Liver (tissue), 9 donors: ENCODE measurements around the gene FRMD4A. TPM values are rescaled to one million over a fixed set of nuclear protein-coding genes. Genes with fewer than 3 reads are reported as not detected.

Experiments used
- DNase-seq: peaks from one replicate; pipeline ENCODE4 v3.0.0-alpha.2; 2017; ENCODE audit warnings: low spot score
- H3K27ac ChIP-seq, 2 donors: one replicate each; pipeline ENCODE4 v1.7.0; 2013; ENCODE audit warnings: inconsistent platforms in 2 of 2, low read length in 2 of 2, control low read depth in 1 of 2, low read depth in 1 of 2, mild to moderate bottlenecking in 1 of 2
- H3K27me3 ChIP-seq, 4 donors: one replicate each; pipeline versions ENCODE4 v1.6.1 to v1.7.0; 2013; ENCODE audit warnings: low read length in 3 of 4, inconsistent platforms in 1 of 4, mild to moderate bottlenecking in 1 of 4, moderate library complexity in 1 of 4; ENCODE audit not compliant: control insufficient read depth in 4 of 4, insufficient read depth in 4 of 4
- H3K36me3 ChIP-seq, 4 donors: one replicate each; pipeline versions ENCODE4 v1.6.1 to v1.7.0; 2013; ENCODE audit warnings: low read length in 3 of 4, mild to moderate bottlenecking in 3 of 4, low read depth in 1 of 4, moderate library complexity in 1 of 4; ENCODE audit not compliant: control insufficient read depth in 4 of 4, insufficient read depth in 3 of 4
- H3K4me1 ChIP-seq, 4 donors: one replicate each; pipeline versions ENCODE4 v1.6.1 to v1.7.0; 2013; ENCODE audit warnings: low read length in 3 of 4, mild to moderate bottlenecking in 3 of 4, moderate library complexity in 1 of 4; ENCODE audit not compliant: control insufficient read depth in 4 of 4, insufficient read depth in 4 of 4
- H3K4me3 ChIP-seq, 3 donors: one replicate each; pipeline versions ENCODE4 v1.6.1 to v1.7.0; 2013; ENCODE audit warnings: low read length in 3 of 3, control low read depth in 1 of 3, low read depth in 1 of 3, mild to moderate bottlenecking in 1 of 3
- H3K9ac ChIP-seq, 2 donors: one replicate each; pipeline ENCODE4 v1.7.0; 2013; ENCODE audit warnings: low read length in 2 of 2, mild to moderate bottlenecking in 2 of 2, moderate library complexity in 2 of 2, control low read depth in 1 of 2, low read depth in 1 of 2
- H3K9me3 ChIP-seq, 4 donors: one replicate each; pipeline versions ENCODE4 v1.6.1 to v1.7.0; 2013; ENCODE audit warnings: low read length in 3 of 4; ENCODE audit not compliant: control insufficient read depth in 4 of 4
- EGR1 ChIP-seq, 2 donors: IDR thresholded peaks; 2 replicates each; pipeline ENCODE4 v1.6.1; 2016 to 2018; ENCODE audit warnings: antibody characterized with exemption in 2 of 2, low read depth in 2 of 2
- FOXA1 ChIP-seq: IDR thresholded peaks from 2 replicates; pipeline ENCODE4 v1.6.1; 2016; ENCODE audit warnings: antibody characterized with exemption
- FOXA2 ChIP-seq: IDR thresholded peaks from 2 replicates; pipeline ENCODE4 v1.6.1; 2016; ENCODE audit warnings: antibody characterized with exemption
- GABPA ChIP-seq, 2 donors: IDR thresholded peaks in 1 of 2; conservative IDR thresholded peaks in 1 of 2; 2 replicates each; pipeline ENCODE4 v1.6.1; 2016; ENCODE audit warnings: antibody characterized with exemption in 2 of 2, mild to moderate bottlenecking in 1 of 2, moderate library complexity in 1 of 2
- HNF4A ChIP-seq, 2 donors: conservative IDR thresholded peaks; 2 replicates each; pipeline ENCODE4 v1.6.1; 2016; ENCODE audit warnings: antibody characterized with exemption in 2 of 2, mild to moderate bottlenecking in 2 of 2
- JUND ChIP-seq, 2 donors: IDR thresholded peaks; 2 replicates each; pipeline ENCODE4 v1.6.1; 2016; ENCODE audit warnings: antibody characterized with exemption in 2 of 2
- NR2F2 ChIP-seq: IDR thresholded peaks from 2 replicates; pipeline ENCODE4 v1.6.1; 2016; ENCODE audit warnings: antibody characterized with exemption
- RAD21 ChIP-seq, 2 donors: IDR thresholded peaks; 2 replicates each; pipeline ENCODE4 v1.6.1; 2016; ENCODE audit warnings: antibody characterized with exemption in 2 of 2, mild to moderate bottlenecking in 2 of 2
- RXRA ChIP-seq, 2 donors: IDR thresholded peaks; 2 replicates each; pipeline ENCODE4 v1.6.1; 2017 to 2018; ENCODE audit warnings: antibody characterized with exemption in 2 of 2, mild to moderate bottlenecking in 1 of 2
- SP1 ChIP-seq: IDR thresholded peaks from 2 replicates; pipeline ENCODE4 v1.6.1; 2018; ENCODE audit warnings: antibody characterized with exemption, mild to moderate bottlenecking
- TAF1 ChIP-seq: conservative IDR thresholded peaks from 2 replicates; pipeline ENCODE4 v1.6.1; 2016; ENCODE audit warnings: antibody characterized with exemption, mild to moderate bottlenecking
- YY1 ChIP-seq: IDR thresholded peaks from 2 replicates; pipeline ENCODE4 v1.6.1; 2016; ENCODE audit warnings: antibody characterized with exemption, mild to moderate bottlenecking
- WGBS: extraction: QIAGEN DNeasy Blood & Tissue Kit; methylation state at CpG from one replicate; pipeline ENCODE4 v1.1.7; 2013; 5-methylcytosine and 5-hydroxymethylcytosine counted together
- polyA plus RNA-seq, 2 donors: library from polyadenylated mRNA; stranded (reverse) in 1 of 2; unstranded in 1 of 2; fragments of 200-250 nt in 1 of 2; fragments of >200 nt in 1 of 2; fragmentation: Nextera tagmentation in 1 of 2; extraction: Ambion mirVana in 1 of 2; gene quantifications; one replicate each; pipeline versions ENCODE4 v1.2.1 to v1.2.3, GENCODE V29; 2013 to 2015
- total RNA-seq, 2 donors: library from RNA; depleted of rRNA; stranded (reverse); fragments of >200 nt; gene quantifications; one replicate each; pipeline ENCODE4 v1.2.3, GENCODE V29; 2014
- TF ChIP-seq, protein P1 (sequence below): IDR thresholded peaks from 2 replicates; pipeline ENCODE4 v1.6.1; 2016; ENCODE audit warnings: antibody characterized with exemption
- TF ChIP-seq, protein P2 (sequence below): IDR thresholded peaks from 2 replicates; pipeline ENCODE4 v1.6.1; 2016; ENCODE audit warnings: antibody characterized with exemption, mild to moderate bottlenecking
- TF ChIP-seq, protein P3 (sequence below): IDR thresholded peaks from 2 replicates; pipeline ENCODE4 v1.6.1; 2016; ENCODE audit warnings: antibody characterized with exemption
- TF ChIP-seq, protein P4 (sequence below): IDR thresholded peaks from 2 replicates; pipeline ENCODE4 v1.6.1; 2016; ENCODE audit warnings: antibody characterized with exemption
- donor health status: healthy.
- donor health status: healthy.
- donor health status: healthy.
- donor health status: healthy.
- donor health status: healthy.

Gene FRMD4A
- total and polyA plus RNA-seq, 4 donors: 8.2 to 34.3 (median 13.1) TPM

DNA sequence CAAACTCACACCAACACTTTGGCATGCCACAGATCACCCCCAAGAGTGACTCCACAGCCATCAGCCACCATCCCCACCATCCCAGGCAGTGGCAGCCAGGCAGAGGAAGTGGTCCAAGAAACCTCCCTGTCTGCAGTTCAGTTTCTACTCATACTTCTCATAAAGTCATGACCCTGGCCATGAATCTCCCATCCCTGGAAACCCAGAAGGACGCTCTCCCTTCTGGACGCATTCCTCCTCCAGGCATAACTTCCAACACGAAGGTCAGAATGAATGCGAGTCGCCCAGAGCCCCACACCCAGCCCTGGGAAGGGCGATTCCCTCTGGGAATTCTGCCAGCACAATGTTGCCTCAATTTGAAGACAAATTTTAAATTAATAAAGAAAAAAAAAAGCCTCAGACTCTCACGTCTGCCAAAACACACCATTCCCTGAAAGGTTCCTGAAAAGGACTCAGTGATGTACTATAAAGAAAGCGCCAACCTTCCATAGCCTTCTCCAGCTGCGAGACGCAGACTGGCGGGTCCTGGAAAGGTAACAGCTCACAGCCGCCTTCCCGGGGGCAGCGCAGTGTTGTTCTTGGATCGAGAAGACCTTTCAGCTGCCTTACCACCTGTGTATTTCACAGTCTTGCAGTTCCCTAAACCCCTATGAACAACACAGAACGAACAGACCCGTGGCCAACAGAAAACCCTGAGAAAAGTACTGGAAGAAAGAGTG, 307.6 kb downstream of the FRMD4A start:
- DNase-seq: no peak
- WGBS: 78% methylated on average over 17 of the region's 17 CpGs
- H3K27me3 ChIP-seq: no peaks in the 10 kb centered on the region
- no peak overlapping the region for H3K27ac ChIP-seq
- H3K4me3 ChIP-seq: no peak overlapping the region
- H3K9me3 ChIP-seq: peaks cover 0 to 6% (median 0%) of the 10 kb centered on the region in 4 donors
- no peak overlapping the region for H3K9ac ChIP-seq
- H3K36me3 ChIP-seq: no peaks in the 10 kb centered on the region
- no peak for TF ChIP-seq RAD21 (IDR thresholded peaks at IDR 0.05)
- TF ChIP-seq EGR1 (IDR thresholded peaks at IDR 0.05; ENCODE audit: low read depth in 2 of 2): no peak
- no peaks in the 10 kb centered on the region for H3K4me1 ChIP-seq

DNA sequence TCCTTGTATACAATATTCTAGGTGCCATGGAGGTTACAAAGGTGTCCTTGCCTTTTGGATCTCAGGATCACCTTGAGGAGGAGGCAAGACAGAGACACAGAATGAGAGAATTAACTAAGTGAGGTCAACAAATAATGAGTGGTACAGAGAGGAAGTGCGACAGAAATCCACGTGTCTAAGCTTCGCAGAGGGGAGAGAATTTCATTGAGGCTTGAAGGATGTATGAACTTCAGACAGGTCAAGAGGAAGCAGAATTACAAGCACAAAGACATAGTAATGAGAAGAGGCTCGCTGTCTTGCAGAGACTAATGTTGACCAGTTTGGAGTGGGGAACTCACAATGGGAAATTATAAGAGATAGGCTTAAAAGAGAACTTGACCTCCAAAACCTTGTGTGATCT, 308.7 kb downstream of the FRMD4A start:
- H3K4me3 ChIP-seq: no peak overlapping the region
- no peaks in the 10 kb centered on the region for H3K4me1 ChIP-seq
- no peaks in the 10 kb centered on the region for H3K36me3 ChIP-seq
- no peaks in the 10 kb centered on the region for H3K27me3 ChIP-seq
- H3K9ac ChIP-seq: no peak overlapping the region
- peaks cover 0 to 6% (median 0%) of the 10 kb centered on the region in 4 donors for H3K9me3 ChIP-seq
- no peak for DNase-seq
- TF ChIP-seq SP1 (no peak), YY1 (no peak), FOXA2 (no peak), EGR1 (IDR thresholded peaks at IDR 0.05; ENCODE audit: low read depth in 2 of 2) (no peak), RXRA (IDR thresholded peaks at IDR 0.05) (no peak), RAD21 (IDR thresholded peaks at IDR 0.05) (no peak), TAF1 (no peak), FOXA1 (no peak)
- TF ChIP-seq, protein P1, sequence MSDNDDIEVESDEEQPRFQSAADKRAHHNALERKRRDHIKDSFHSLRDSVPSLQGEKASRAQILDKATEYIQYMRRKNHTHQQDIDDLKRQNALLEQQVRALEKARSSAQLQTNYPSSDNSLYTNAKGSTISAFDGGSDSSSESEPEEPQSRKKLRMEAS: no peak
- TF ChIP-seq, protein P2, sequence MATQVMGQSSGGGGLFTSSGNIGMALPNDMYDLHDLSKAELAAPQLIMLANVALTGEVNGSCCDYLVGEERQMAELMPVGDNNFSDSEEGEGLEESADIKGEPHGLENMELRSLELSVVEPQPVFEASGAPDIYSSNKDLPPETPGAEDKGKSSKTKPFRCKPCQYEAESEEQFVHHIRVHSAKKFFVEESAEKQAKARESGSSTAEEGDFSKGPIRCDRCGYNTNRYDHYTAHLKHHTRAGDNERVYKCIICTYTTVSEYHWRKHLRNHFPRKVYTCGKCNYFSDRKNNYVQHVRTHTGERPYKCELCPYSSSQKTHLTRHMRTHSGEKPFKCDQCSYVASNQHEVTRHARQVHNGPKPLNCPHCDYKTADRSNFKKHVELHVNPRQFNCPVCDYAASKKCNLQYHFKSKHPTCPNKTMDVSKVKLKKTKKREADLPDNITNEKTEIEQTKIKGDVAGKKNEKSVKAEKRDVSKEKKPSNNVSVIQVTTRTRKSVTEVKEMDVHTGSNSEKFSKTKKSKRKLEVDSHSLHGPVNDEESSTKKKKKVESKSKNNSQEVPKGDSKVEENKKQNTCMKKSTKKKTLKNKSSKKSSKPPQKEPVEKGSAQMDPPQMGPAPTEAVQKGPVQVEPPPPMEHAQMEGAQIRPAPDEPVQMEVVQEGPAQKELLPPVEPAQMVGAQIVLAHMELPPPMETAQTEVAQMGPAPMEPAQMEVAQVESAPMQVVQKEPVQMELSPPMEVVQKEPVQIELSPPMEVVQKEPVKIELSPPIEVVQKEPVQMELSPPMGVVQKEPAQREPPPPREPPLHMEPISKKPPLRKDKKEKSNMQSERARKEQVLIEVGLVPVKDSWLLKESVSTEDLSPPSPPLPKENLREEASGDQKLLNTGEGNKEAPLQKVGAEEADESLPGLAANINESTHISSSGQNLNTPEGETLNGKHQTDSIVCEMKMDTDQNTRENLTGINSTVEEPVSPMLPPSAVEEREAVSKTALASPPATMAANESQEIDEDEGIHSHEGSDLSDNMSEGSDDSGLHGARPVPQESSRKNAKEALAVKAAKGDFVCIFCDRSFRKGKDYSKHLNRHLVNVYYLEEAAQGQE: no peak
- WGBS: 80% methylated on average over 4 of the region's 4 CpGs
- no peak overlapping the region for H3K27ac ChIP-seq

DNA sequence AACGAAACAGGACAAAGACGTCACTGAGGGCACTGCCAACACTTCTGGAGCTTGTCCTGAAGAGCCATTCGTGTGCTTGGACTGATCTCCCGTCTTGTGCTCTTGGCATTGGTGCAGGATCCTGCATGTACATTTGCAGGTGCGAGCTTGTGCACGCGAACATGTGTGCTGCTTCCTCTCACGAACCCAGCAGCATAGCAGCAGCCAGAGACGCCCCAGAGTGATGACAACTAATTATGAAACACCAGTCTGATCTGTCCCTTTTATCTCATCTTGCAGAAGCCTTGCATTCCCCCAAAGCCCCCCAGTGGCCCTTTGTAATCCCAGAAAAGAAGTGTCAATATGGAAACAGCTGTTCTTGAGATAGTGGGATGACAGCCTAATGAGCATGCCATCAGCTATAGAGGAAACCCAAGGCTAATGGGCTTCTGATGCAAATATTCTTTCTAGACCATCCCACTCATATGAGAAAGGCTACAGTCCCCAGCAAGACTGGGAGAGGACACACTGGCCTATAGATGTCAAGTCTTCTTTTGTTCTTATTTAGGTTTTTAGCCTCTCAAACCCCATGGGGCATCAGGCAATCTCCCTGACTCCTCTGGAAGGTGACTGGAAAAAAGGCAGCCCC, 310.6 kb downstream of the FRMD4A start:
- H3K27me3 ChIP-seq: no peaks in the 10 kb centered on the region
- H3K27ac ChIP-seq: no peak overlapping the region
- H3K9ac ChIP-seq: no peak overlapping the region
- no peak for TF ChIP-seq RXRA (IDR thresholded peaks at IDR 0.05)
- no peak for TF ChIP-seq GABPA (IDR thresholded peaks at IDR 0.05 in 1 of 2, conservative IDR thresholded peaks at IDR 0.05 in 1 of 2)
- TF ChIP-seq JUND (IDR thresholded peaks at IDR 0.05): no peak
- TF ChIP-seq, protein P3, sequence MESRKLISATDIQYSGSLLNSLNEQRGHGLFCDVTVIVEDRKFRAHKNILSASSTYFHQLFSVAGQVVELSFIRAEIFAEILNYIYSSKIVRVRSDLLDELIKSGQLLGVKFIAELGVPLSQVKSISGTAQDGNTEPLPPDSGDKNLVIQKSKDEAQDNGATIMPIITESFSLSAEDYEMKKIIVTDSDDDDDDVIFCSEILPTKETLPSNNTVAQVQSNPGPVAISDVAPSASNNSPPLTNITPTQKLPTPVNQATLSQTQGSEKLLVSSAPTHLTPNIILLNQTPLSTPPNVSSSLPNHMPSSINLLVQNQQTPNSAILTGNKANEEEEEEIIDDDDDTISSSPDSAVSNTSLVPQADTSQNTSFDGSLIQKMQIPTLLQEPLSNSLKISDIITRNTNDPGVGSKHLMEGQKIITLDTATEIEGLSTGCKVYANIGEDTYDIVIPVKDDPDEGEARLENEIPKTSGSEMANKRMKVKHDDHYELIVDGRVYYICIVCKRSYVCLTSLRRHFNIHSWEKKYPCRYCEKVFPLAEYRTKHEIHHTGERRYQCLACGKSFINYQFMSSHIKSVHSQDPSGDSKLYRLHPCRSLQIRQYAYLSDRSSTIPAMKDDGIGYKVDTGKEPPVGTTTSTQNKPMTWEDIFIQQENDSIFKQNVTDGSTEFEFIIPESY: no peak
- TF ChIP-seq TAF1: no peak
- no peak for TF ChIP-seq HNF4A (conservative IDR thresholded peaks at IDR 0.05)
- TF ChIP-seq, protein P2: no peak
- TF ChIP-seq NR2F2: no peak
- TF ChIP-seq, protein P4, sequence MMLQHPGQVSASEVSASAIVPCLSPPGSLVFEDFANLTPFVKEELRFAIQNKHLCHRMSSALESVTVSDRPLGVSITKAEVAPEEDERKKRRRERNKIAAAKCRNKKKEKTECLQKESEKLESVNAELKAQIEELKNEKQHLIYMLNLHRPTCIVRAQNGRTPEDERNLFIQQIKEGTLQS: no peak
- 81% methylated on average over 9 of the region's 9 CpGs for WGBS
- H3K4me1 ChIP-seq: no peaks in the 10 kb centered on the region
- H3K4me3 ChIP-seq: no peak overlapping the region
- peaks cover 0 to 6% (median 0%) of the 10 kb centered on the region in 4 donors for H3K9me3 ChIP-seq
- no peaks in the 10 kb centered on the region for H3K36me3 ChIP-seq
- no peak for DNase-seq
